OCI-LY7 (cell line): ENCODE data around the gene NCK2. TPM values are rescaled to one million over a fixed set of nuclear protein-coding genes. Genes with fewer than 3 reads are reported as not detected.

ENCODE experiments used
- BruUV-seq: library from RNA; stranded (reverse); fragments of 400-500 nt; replicated peaks from 2 replicates; lab custom pipeline; 2021; lab: Mats Ljungman, UMichigan
- CTCF ChIA-PET: fragments of 300-600 bp; sonication (Branson Sonifier 250); formaldehyde crosslinking; loops from one replicate; lab custom pipeline; 2022; ENCODE audit warnings: antibody characterized with exemption; ENCODE audit not compliant: unreplicated experiment; lab: Charles Lee
- POLR2A ChIA-PET: fragments of 300-600 bp; sonication (Branson Sonifier 250); formaldehyde crosslinking; loops from one replicate; lab custom pipeline; 2022; ENCODE audit warnings: antibody characterized with exemption; lab: Charles Lee
- DNase-seq: peaks from one replicate; pipeline ENCODE4 v3.0.0-alpha.2; 2015; ENCODE audit warnings: low spot score
- H2AFZ ChIP-seq: fragments of 200-600 bp; sonication (generic), shearing (Covaris generic); 2 replicates; pipeline ENCODE4 v1.6.1; 2014; ENCODE audit warnings: mild to moderate bottlenecking, antibody characterized with exemption, low read length, moderate library complexity
- H3K27ac ChIP-seq: fragments of 200-600 bp; sonication (generic); 2 replicates; pipeline ENCODE4 v1.5.1; 2014; ENCODE audit warnings: mixed run types, low read depth, mild to moderate bottlenecking, moderate library complexity, low read length, inconsistent platforms; ENCODE audit not compliant: poor library complexity, severe bottlenecking
- H3K36me3 ChIP-seq: fragments of 200-600 bp; sonication (generic); 2 replicates; pipeline ENCODE4 v1.6.1; 2014; ENCODE audit warnings: mild to moderate bottlenecking, antibody characterized with exemption, low read length, moderate library complexity, mixed read lengths; ENCODE audit not compliant: insufficient read depth
- H3K4me1 ChIP-seq: fragments of 200-600 bp; sonication (generic); 2 replicates; pipeline ENCODE4 v1.5.1; 2014; ENCODE audit warnings: mild to moderate bottlenecking, low read length; ENCODE audit not compliant: insufficient read depth, poor library complexity, severe bottlenecking
- H3K4me2 ChIP-seq: fragments of 200-600 bp; sonication (generic); 2 replicates; pipeline ENCODE4 v1.6.1; 2014; ENCODE audit warnings: mild to moderate bottlenecking, low read length
- H3K4me3 ChIP-seq: fragments of 200-600 bp; sonication (generic); 2 replicates; pipeline ENCODE4 v1.5.1; 2014; ENCODE audit warnings: mild to moderate bottlenecking, low read depth, low read length; ENCODE audit not compliant: poor library complexity, severe bottlenecking
- H3K79me2 ChIP-seq: fragments of 200-600 bp; sonication (generic); 2 replicates; pipeline ENCODE4 v1.6.1; 2016; ENCODE audit warnings: low read depth, mild to moderate bottlenecking, low read length, moderate library complexity, mixed read lengths; ENCODE audit not compliant: insufficient read depth
- H3K9me2 ChIP-seq: fragments of 200-600 bp; sonication (generic); 2 replicates; pipeline ENCODE4 v1.6.1; 2016; ENCODE audit warnings: mild to moderate bottlenecking, low read length, mixed read lengths; ENCODE audit not compliant: insufficient read depth
- H3K9me3 ChIP-seq: fragments of 200-600 bp; sonication (generic); 2 replicates; pipeline ENCODE4 v1.6.1; 2014; ENCODE audit warnings: mild to moderate bottlenecking, mixed run types, low read length, mixed read lengths
- H4K20me1 ChIP-seq: fragments of 200-600 bp; sonication (generic); 2 replicates; pipeline ENCODE4 v1.6.1; 2014; ENCODE audit warnings: mild to moderate bottlenecking, antibody characterized with exemption, low read length, moderate library complexity, mixed read lengths; ENCODE audit not compliant: insufficient read depth
- CTCF ChIP-seq: fragments of 200-600 bp; sonication (generic); conservative IDR thresholded peaks from 2 replicates; pipeline ENCODE4 v1.5.1; 2014; ENCODE audit warnings: mild to moderate bottlenecking, antibody characterized with exemption, low read length, moderate library complexity, mixed read lengths
- EZH2phosphoT487 ChIP-seq: fragments of 200-600 bp; sonication (generic); IDR thresholded peaks from 2 replicates; pipeline ENCODE4 v1.6.1; 2018; ENCODE audit warnings: low read depth, borderline replicate concordance, mild to moderate bottlenecking, mixed run types, antibody characterized with exemption, low read length, moderate library complexity, mixed read lengths
- intact Hi-C: fragments of 100-400 bp; cut with micrococcal nuclease; formaldehyde crosslinking; loops from one replicate; pipeline ENCODE4 v1.10.0; 2022; ENCODE audit not compliant: unreplicated experiment
- total RNA-seq, 2 experiments: library from RNA; depleted of rRNA in 1 of 2; stranded (reverse); fragments of >200 nt in 1 of 2; shearing (Covaris generic) in 1 of 2; gene quantifications; 2 replicates each; pipeline ENCODE4 v1.2.3, GENCODE V29; 2014 to 2022

Gene NCK2
- total RNA-seq, 2 experiments from 2014 or later: 23.4 to 34.2 TPM

GRCh38 chr2:105924932-105925331 is 180.2 kb downstream of the NCK2 start:
- Histone ChIP-seq H3K9me2 (no peaks in the 10 kb centered on the region), H3K4me1 (peaks cover 4% of the 10 kb centered on the region), H3K9me3 (peaks cover 12% of the 10 kb centered on the region; the same call in 1 of the 2 replicates), H3K4me3 (no peak overlapping the region), H3K79me2 (no peaks in the 10 kb centered on the region), H3K36me3 (no peaks in the 10 kb centered on the region), H2AFZ (no peak overlapping the region), H3K4me2 (no peak overlapping the region), H4K20me1 (no peaks in the 10 kb centered on the region), H3K27ac (no peak overlapping the region)
- ChIA-PET CTCF (no interaction called here), POLR2A (no interaction called here)
- intact Hi-C loops: loop anchor here (10.0 kb wide), 1 partner anchor 620 kb away; no protein-coding TSS in a partner anchor
- TF ChIP-seq CTCF (no peak), EZH2phosphoT487 (no peak)
- BruUV-seq: no TSS peak
- no peak for DNase-seq

- no peaks in the 10 kb centered on the region for H3K9me2 ChIP-seq
- no peak for DNase-seq
- no peak overlapping the region for H3K4me3 ChIP-seq
- ChIA-PET CTCF (no interaction called here), POLR2A (no interaction called here)
- no peaks in the 10 kb centered on the region for H3K36me3 ChIP-seq
- TF ChIP-seq EZH2phosphoT487 (no peak), CTCF (no peak)
- H3K4me2 ChIP-seq: no peak overlapping the region
- H3K27ac ChIP-seq: no peak overlapping the region
- H4K20me1 ChIP-seq: no peaks in the 10 kb centered on the region
- H3K79me2 ChIP-seq: no peaks in the 10 kb centered on the region
- H3K4me1 ChIP-seq: peaks cover 4% of the 10 kb centered on the region
- no TSS peak for BruUV-seq
- intact Hi-C loops: loop anchor here (10.0 kb wide), 1 partner anchor 619 kb away; no protein-coding TSS in a partner anchor
- H3K9me3 ChIP-seq: peaks cover 12% of the 10 kb centered on the region; the same call in 1 of the 2 replicates
- H2AFZ ChIP-seq: no peak overlapping the region
Observed at GRCh38 chr2:105925390-105925789, 180.7 kb downstream of the NCK2 start.

DNA sequence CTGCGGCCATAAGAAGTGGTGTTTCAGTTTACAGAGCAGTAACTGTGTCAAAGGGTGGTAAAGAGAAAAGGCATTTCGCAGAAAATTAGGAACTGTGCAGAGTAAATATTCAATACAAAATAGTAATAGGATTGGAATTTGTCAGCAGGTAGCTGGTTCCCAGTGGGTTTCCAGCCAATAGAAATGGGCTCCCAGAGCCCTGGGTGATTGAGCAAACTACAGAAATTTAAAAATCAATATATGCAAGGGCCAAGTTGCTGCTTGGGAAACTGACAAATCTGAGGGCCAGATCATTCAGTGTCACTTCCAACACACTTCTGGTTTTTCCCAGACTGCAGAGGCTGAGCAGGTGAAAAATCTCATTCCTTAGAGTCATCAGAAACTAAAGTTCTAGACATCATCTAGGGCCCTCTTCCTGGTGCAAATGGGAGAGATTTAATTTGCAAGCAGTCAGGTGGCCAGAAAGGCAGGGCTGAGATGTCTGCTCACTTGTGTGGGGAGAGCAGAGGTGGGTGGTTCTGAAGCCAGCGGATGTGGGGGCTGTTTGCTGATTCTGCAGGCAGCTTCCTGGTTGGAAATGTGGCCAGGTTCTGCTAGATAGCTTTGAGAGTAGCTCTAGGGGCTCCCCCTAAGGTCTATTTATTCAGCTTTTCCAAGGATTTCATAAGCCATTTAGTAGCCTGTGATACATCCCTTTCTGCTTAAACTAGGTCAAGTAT is 182.4 kb downstream of the NCK2 start:
- no TSS peak for BruUV-seq
- DNase-seq: peak; percentile 24
- H2AFZ ChIP-seq: no peak overlapping the region
- intact Hi-C loops: loop anchor here (10.0 kb wide), 1 partner anchor 618 kb away; no protein-coding TSS in a partner anchor
- ChIA-PET POLR2A (no interaction called here), CTCF (no interaction called here)
- no peak overlapping the region for H3K27ac ChIP-seq
- peaks cover 4% of the 10 kb centered on the region for H3K4me1 ChIP-seq
- no peaks in the 10 kb centered on the region for H4K20me1 ChIP-seq
- no peak overlapping the region for H3K4me2 ChIP-seq
- TF ChIP-seq EZH2phosphoT487 (no peak), CTCF (no peak)
- H3K4me3 ChIP-seq: no peak overlapping the region
- peaks cover 4% of the 10 kb centered on the region; the same call in 1 of the 2 replicates for H3K9me3 ChIP-seq
- no peaks in the 10 kb centered on the region for H3K79me2 ChIP-seq
- no peaks in the 10 kb centered on the region for H3K36me3 ChIP-seq
- no peaks in the 10 kb centered on the region for H3K9me2 ChIP-seq
